SJSA1 (cell line): ENCODE results near the gene IL17RD. TPM values are rescaled to one million over a fixed set of nuclear protein-coding genes. Genes with fewer than 3 reads are reported as not detected.
A peak's percentile ranks its signal among the peaks of the same experiment; 100 is the strongest.

ENCODE experiments used
- DNase-seq, 2 experiments: peaks; one replicate each; pipeline ENCODE4 v3.0.0-alpha.2; 2015 to 2020; ENCODE audit warnings: low spot score in 2 of 2, low read depth in 1 of 2
- H3K27ac ChIP-seq: fragments of 250-450 bp; sonication (Bioruptor Pico); 2 replicates; pipeline ENCODE4 v1.5.1; 2020; ENCODE audit warnings: mild to moderate bottlenecking, moderate library complexity
- H3K27me3 ChIP-seq: fragments of 250-450 bp; sonication (Bioruptor Pico); replicated peaks from 2 replicates; pipeline ENCODE4 v1.5.1; 2020; ENCODE audit warnings: mild to moderate bottlenecking, moderate library complexity
- H3K36me3 ChIP-seq: fragments of 250-450 bp; sonication (Bioruptor Pico); 2 replicates; pipeline ENCODE4 v1.5.1; 2020; ENCODE audit warnings: mild to moderate bottlenecking
- H3K4me1 ChIP-seq: fragments of 250-450 bp; sonication (Bioruptor Pico); replicated peaks from 2 replicates; pipeline ENCODE4 v1.6.1; 2021; ENCODE audit warnings: mild to moderate bottlenecking
- H3K4me3 ChIP-seq: fragments of 250-450 bp; sonication (Bioruptor Pico); 2 replicates; pipeline ENCODE4 v1.5.1; 2020; ENCODE audit warnings: mild to moderate bottlenecking
- H3K9me3 ChIP-seq: fragments of 250-450 bp; sonication (Bioruptor Pico); replicated peaks from 2 replicates; pipeline ENCODE4 v1.5.1; 2020; ENCODE audit warnings: mild to moderate bottlenecking
- total RNA-seq: library from RNA; depleted of rRNA; stranded (reverse); fragments of >200 nt; shearing (Covaris generic); gene quantifications from 2 replicates; pipeline ENCODE4 v1.2.3, GENCODE V29; 2014

The IL17RD gene
- total RNA-seq, 1 experiment from 2014 or later, result not detected

DNA sequence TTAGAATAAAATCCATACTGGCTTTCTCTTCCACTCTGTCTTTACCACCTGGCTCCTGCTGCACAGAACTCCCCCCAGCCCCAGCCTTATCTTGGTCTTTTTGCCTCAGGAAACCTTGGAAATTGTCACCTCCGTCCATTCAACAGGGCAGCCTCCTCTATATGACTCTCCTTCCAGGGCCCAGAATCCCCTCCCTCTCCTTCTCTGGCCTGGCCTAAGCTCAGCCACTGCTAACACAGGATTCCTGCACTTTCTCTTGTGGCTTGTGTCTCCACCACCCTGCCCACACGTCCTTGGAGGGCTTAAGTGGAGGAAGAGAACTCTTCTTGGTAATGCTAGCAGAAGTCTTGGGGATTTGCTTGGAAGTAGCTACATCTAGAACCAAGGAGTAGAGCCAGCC lies 1.5 kb upstream of the IL17RD start:
- Histone ChIP-seq H3K4me3 (no peak overlapping the region), H3K27me3 (peaks cover 34% of the 10 kb centered on the region), H3K36me3 (no peaks in the 10 kb centered on the region), H3K9me3 (no peaks in the 10 kb centered on the region), H3K27ac (no peak overlapping the region), H3K4me1 (peaks cover 8% of the 10 kb centered on the region)
- no peak for DNase-seq

DNA sequence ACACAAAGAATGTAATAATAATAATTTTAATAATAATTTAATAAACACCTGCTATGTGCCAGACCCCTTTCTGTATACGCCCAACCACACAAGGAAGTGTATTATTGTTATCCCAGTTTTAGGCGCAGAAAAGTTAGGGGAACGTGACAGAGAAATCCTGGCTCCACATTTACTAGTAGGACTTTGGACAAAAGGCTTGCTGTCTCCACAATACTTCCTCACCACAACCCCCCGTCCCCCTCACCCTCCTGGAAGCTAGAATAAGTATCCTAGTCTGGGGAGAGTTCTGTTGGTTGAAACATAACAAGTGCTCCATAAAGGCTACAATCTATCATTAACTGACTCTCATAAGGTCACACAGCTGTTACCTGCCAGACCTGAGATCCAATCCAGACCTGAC lies 488 bp upstream of the IL17RD start:
- Histone ChIP-seq H3K9me3 (no peaks in the 10 kb centered on the region), H3K4me3 (no peak overlapping the region), H3K27ac (no peak overlapping the region), H3K4me1 (peaks cover 8% of the 10 kb centered on the region), H3K36me3 (no peaks in the 10 kb centered on the region), H3K27me3 (peaks cover 29% of the 10 kb centered on the region)
- DNase-seq, result no peak

DNA sequence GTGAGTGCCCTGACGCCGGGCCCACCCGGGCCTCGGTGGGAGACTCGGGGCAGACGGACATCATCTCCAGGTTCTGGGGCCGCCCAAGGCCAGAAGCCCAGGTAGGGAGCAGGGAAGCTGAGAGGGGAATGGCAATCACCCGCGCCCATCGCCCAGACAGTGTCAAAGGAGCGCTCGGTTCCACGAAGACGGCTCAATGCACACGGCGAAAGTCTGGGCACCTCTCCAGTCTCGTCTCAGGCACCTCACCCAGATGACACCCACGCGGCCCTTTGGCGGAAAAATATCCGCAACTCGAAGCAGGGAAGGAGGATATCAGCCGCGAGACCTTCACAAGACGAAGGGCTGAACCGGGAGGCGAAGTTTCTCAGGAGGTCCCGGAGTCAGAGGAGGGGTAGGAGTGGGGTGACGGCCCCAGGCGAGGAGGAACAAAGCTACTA lies 916 bp downstream of the IL17RD start:
- Histone ChIP-seq H3K9me3 (no peaks in the 10 kb centered on the region), H3K27ac (no peak overlapping the region), H3K27me3 (peaks cover 29% of the 10 kb centered on the region), H3K4me1 (peaks cover 15% of the 10 kb centered on the region), H3K36me3 (no peaks in the 10 kb centered on the region), H3K4me3 (no peak overlapping the region; the same call in 1 of the 2 replicates)
- no peak for DNase-seq

DNA sequence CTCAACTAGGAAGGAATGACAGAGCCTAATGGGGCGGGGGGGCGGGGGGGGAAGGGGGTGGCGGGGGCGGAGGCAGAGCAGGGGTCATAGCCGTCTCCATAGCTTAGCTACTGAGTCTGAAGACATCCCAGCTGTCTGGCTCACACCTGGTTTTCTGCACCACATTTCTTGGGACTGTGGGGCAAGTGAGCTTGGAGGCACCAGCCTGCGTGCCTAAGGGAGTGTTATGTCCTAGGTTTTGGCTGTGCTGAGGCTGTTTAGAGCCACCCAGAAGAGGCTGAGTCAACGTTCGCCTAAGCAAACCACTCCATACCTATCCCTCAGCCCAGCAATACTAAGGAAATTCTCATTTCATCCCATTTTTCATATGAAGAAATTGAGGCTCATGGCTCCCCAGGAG lies 1.4 kb downstream of the IL17RD start:
- Histone ChIP-seq H3K4me3 (no peak overlapping the region), H3K4me1 (peaks cover 18% of the 10 kb centered on the region)

DNA sequence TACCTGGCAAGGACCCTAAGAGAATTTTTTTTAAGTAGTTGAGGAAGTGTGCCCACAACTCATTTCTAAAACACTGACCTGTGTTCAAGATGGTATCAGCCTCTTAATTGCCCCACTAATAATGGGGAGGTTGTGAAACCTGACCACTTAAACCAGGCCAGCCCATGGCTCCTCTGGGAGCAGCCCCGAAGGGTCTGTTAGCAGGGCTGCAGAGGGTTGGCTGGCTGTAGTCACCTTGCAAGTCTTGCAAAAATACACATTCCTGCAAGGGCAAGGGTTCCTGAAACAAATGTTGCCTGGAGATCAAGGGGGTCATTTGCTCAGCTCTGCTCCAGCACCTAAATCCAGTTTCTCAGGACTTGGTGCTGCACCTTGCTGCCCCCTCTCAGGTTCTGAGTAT lies 3.2 kb downstream of the IL17RD start:
- no peaks in the 10 kb centered on the region for H3K36me3 ChIP-seq
- H3K4me1 ChIP-seq, result peaks cover 18% of the 10 kb centered on the region
- H3K27ac ChIP-seq, result no peak overlapping the region
- no peak overlapping the region for H3K4me3 ChIP-seq
- H3K9me3 ChIP-seq, result no peaks in the 10 kb centered on the region
- peaks cover 29% of the 10 kb centered on the region for H3K27me3 ChIP-seq
- DNase-seq, result no peak

More for the DNA sequence above, 1.4 kb downstream of the IL17RD start:
- Histone ChIP-seq H3K9me3 (no peaks in the 10 kb centered on the region), H3K27ac (no peak overlapping the region), H3K27me3 (peaks cover 29% of the 10 kb centered on the region), H3K36me3 (no peaks in the 10 kb centered on the region)
- no peak for DNase-seq

DNA sequence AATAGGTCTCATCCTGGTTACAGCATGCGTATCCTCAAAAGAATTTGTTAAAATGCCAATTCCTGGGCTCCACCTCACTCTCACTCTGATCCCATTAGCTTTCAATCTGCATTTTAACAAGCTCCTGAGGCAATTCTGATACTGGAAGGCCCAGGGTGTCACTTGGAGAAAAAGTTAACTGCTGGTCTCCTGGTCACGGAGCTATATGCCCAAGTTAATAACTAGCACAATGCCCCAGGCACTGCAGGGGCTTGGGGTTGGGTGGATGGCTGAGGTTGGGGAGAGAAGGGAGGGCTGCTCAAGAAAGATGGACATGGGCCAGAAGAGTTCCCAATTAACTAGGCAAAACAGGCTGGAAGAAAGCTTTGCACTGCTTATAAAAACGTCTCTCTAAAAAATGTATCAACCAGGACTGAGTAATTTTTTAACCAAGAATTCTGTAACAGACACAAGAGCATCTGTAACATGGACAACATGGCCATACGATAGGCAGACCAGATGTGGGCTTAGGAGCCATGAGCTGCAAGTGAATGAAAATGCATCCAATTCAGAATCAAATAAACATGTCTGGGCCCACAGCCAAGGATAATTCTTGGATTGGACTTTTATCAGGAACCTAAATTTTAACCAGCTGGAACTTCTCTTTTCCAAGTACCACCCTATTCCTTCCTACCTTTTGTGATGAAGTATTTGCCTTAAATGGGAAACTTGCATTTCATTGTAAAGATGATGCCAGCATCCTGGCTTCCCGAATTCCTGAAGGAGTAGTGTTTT lies 4.2 kb downstream of the IL17RD start:
- no peak overlapping the region for H3K4me3 ChIP-seq
- H3K9me3 ChIP-seq, result no peaks in the 10 kb centered on the region
- no peak overlapping the region for H3K27ac ChIP-seq
- H3K36me3 ChIP-seq, result no peaks in the 10 kb centered on the region
- H3K4me1 ChIP-seq, result peaks cover 18% of the 10 kb centered on the region
- no peak for DNase-seq
- peaks cover 26% of the 10 kb centered on the region for H3K27me3 ChIP-seq

DNA sequence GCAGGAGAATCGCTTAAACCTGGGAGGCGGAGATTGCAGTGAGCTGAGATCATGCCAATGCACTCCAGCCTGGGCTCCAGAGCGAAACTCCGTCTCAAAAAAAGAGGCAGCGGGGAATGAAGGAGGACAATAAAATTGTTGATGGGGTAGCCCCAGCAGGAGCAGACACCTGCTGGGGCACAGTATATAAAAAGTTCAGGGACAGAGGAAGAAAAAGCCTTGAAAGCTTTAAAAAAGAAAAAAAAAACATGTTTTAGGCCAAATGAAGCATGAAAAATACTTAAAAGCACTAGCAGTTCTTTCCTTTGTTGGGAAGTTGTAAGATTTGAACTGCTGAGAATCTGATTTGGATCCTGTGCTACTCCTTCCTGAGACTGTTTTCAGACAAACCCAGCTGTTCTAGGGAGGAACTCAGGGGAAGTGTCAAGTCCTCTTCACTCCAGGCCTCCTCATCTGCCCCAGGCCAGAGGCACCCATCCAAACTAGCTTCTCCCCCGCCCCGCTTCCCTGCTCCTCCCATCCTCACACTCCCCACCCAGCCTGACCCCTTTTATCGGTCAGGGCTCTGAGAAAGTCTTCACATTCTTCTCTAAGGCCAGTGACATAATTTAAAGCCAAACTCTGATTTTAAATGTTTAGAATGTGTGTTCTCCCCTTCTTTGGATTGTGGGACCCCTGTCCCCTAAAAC lies 4.9 kb downstream of the IL17RD start:
- DNase-seq, result no peak
- H3K4me1 ChIP-seq, result peaks cover 18% of the 10 kb centered on the region
- no peaks in the 10 kb centered on the region for H3K36me3 ChIP-seq
- H3K27ac ChIP-seq, result no peak overlapping the region
- H3K9me3 ChIP-seq, result no peaks in the 10 kb centered on the region
- no peak overlapping the region for H3K4me3 ChIP-seq
- peaks cover 21% of the 10 kb centered on the region for H3K27me3 ChIP-seq

DNA sequence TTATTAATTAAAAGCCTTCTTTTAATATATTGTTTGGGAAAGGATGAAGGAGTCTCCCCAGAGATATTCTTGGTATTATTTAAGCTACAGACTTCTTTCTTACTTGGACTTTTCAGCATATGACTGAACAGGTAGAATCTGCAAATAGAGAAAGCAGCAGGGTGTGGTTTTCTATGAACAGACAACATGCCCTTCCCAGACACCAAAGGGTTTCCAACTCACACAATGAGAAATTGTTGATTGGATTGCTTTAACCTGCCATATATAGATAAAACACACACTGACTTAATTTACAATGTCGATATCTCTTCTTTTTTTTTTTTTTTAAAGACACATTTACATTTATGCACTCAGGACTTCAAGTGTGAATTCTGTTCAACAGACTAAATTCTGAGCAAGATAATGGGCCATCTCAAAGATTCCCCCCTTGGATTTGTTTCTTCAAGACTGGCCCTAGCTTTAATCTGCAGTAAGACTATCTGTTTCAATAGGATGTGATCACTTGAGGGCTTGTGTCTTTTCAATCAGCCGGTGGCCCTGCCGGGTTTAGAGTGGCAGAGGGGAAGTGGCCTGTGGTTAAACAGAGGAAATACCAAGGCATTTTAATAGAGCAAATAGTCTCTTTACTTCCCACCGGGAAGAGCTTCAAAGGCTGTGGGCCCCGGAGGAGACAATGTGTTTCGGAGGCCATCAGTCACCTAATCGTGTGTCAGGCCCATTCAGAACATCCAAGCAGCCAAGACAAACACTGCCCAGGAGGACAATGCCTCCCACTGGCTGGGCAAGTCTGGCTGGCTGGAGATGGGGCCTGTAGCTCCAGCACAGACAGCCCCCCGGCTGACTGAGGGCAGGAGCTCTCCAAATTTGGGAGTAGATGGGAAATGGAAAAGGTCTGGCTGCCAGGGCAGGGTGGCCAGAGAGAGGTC lies 6.1 kb downstream of the IL17RD start:
- DNase-seq, result peak; percentile 27 to 47
- Histone ChIP-seq H3K27me3 (peaks cover 10% of the 10 kb centered on the region), H3K9me3 (no peaks in the 10 kb centered on the region), H3K4me3 (no peak overlapping the region), H3K4me1 (peaks cover 10% of the 10 kb centered on the region), H3K36me3 (no peaks in the 10 kb centered on the region), H3K27ac (no peak overlapping the region)

DNA sequence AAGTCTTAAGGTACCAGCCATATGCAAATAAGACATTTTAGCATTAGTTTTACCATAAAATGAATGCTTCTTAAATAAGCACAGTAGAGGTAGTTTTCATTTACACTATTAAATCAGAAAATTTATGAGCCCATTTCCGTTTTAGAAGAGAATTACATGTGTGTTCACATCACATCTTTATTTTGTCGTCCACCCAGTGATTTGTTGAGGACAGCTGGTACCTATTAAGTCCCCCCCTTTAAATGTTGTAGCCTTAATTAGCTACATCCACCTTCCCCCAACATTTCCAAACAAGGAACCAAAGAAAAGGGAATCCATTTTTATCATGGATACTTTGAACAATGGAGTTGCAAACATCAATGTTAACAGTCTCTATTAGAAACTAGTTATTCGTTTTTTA lies 6.8 kb downstream of the IL17RD start:
- Histone ChIP-seq H3K9me3 (no peaks in the 10 kb centered on the region), H3K4me1 (peaks cover 10% of the 10 kb centered on the region), H3K4me3 (no peak overlapping the region), H3K27ac (no peak overlapping the region), H3K36me3 (no peaks in the 10 kb centered on the region), H3K27me3 (peaks cover 7% of the 10 kb centered on the region; the same call in 1 of the 2 replicates)
- no peak for DNase-seq

DNA sequence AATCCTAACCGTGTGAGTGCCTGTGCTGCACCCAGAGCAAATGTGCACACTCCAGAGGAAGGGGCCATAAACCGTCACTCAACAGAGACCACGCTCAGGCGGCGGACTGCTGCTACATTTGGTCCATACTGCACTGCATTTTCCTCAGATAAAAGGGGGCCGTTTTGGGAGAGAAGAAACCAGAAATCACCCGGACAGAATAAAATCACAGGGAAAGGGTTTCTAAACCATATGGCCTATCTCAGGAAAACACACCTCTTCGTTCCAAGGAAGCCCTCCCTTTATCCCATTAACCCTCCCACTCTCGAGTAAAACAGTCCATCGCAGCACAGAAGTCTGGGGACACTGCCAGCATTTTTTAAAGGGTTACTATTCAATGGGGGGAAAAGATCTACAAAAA lies 7.6 kb downstream of the IL17RD start:
- no peaks in the 10 kb centered on the region for H3K36me3 ChIP-seq
- H3K4me1 ChIP-seq, result peaks cover 10% of the 10 kb centered on the region
- H3K9me3 ChIP-seq, result no peaks in the 10 kb centered on the region
- no peak for DNase-seq
- no peaks in the 10 kb centered on the region for H3K27me3 ChIP-seq
- H3K4me3 ChIP-seq, result no peak overlapping the region
- no peak overlapping the region for H3K27ac ChIP-seq

DNA sequence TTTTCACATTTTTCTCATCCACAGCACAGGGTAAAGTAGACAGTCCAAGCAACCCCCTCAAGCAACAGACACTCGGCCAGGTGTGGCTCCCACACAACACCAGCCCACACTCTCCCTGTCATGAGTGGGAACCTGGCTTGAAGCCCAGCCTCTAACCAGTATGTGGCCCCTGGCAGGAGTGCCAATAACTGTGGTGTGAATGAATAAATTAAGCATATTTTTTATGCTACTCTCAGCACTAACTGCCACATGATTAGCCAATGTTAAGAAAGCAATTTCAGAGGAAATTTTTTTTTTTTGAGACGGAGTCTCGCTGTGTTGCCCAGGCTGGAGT lies 9.9 kb downstream of the IL17RD start:
- Histone ChIP-seq H3K36me3 (no peaks in the 10 kb centered on the region), H3K4me1 (peaks cover 10% of the 10 kb centered on the region), H3K27ac (no peak overlapping the region), H3K27me3 (0 out of 2 replicates have a peak, but pooled peaks cover 6% of the 10 kb centered on the region), H3K4me3 (no peak overlapping the region), H3K9me3 (no peaks in the 10 kb centered on the region)
- no peak for DNase-seq

DNA sequence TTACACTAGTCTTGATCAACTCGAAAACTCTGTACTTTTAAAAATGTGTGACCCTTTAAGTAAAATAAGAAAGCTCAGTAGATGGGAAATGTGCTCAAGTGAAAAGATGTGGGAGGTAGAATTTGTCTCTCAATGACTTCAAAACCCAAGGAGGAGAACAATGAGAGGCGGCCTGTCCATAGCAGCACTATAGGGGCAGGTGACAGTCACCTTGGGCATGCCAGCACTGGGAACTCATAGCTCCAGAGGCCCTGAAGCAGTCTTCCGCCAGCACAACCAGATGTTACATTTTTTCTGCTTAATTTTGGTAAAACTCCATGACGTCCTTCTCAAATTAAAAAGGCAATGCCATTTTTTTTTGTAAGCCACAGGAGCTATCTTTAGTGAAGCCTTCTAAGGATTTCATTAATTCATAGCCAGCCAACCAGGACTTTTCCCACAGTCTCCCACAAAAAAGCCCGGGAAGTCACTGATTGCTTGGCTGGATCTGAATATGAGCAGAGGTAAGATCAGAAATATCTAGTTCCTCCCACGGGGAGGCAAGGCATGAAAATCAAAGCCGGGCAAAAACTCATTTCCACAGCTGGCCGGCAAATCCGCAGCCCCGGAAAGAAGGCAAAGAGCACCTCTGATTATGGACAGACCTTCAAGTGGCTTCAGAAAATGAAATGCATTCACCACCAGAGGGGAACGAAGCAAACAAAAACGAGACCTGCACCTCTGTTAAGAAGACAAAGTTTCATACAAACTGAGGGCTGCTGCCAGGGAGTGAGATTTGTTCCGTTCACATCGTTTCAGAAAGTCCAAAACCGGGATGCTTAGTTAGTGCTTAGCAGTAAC lies 10.5 kb downstream of the IL17RD start:
- no peak overlapping the region for H3K4me3 ChIP-seq
- H3K9me3 ChIP-seq, result no peaks in the 10 kb centered on the region
- no peak for DNase-seq
- H3K27ac ChIP-seq, result no peak overlapping the region
- H3K36me3 ChIP-seq, result no peaks in the 10 kb centered on the region
- H3K27me3 ChIP-seq, result 0 out of 2 replicates have a peak, but pooled peaks cover 6% of the 10 kb centered on the region
- peaks cover 8% of the 10 kb centered on the region for H3K4me1 ChIP-seq
